ENCODE measurements around the gene LSR.

LSR gene

DNA sequence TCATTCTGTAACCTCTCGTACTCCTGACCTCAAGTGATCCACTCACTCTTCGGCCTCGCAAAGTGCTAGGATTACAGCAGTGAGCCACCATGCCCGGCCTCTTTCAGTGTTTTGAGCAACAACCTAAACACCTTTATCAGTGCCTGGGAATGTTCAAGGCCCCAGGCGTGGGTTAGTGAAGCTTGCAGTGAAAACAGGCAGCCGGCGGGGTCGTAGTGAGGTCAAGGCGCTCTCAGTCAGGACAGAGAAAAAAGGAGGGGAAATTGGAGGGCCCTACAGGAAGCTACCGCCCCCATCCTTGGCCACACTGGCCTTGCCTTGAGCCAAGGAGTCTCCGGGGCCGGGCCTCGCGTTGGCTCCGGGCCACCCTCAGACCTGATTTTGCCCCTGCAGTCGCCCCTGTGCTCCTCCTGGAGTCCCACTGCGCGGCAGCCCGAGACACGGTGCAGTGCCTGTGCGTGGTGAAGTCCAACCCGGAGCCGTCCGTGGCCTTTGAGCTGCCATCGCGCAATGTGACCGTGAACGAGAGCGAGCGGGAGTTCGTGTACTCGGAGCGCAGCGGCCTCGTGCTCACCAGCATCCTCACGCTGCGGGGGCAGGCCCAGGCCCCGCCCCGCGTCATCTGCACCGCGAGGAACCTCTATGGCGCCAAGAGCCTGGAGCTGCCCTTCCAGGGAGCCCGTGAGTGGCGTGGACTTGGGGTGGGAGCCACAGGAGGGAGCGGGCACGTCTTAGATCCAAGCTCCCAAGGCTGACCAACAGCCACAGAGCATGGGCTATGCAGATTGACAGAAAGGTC lies 60.9 kb downstream of the LSR start:
- no peak for TF ChIP-seq ZFX (IDR thresholded peaks at IDR 0.05; ENCODE audit: borderline replicate concordance)
- TF ChIP-seq, protein P1, sequence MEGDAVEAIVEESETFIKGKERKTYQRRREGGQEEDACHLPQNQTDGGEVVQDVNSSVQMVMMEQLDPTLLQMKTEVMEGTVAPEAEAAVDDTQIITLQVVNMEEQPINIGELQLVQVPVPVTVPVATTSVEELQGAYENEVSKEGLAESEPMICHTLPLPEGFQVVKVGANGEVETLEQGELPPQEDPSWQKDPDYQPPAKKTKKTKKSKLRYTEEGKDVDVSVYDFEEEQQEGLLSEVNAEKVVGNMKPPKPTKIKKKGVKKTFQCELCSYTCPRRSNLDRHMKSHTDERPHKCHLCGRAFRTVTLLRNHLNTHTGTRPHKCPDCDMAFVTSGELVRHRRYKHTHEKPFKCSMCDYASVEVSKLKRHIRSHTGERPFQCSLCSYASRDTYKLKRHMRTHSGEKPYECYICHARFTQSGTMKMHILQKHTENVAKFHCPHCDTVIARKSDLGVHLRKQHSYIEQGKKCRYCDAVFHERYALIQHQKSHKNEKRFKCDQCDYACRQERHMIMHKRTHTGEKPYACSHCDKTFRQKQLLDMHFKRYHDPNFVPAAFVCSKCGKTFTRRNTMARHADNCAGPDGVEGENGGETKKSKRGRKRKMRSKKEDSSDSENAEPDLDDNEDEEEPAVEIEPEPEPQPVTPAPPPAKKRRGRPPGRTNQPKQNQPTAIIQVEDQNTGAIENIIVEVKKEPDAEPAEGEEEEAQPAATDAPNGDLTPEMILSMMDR (IDR thresholded peaks at IDR 0.05) = no peak
- H3K27ac ChIP-seq = no peak overlapping the region

DNA sequence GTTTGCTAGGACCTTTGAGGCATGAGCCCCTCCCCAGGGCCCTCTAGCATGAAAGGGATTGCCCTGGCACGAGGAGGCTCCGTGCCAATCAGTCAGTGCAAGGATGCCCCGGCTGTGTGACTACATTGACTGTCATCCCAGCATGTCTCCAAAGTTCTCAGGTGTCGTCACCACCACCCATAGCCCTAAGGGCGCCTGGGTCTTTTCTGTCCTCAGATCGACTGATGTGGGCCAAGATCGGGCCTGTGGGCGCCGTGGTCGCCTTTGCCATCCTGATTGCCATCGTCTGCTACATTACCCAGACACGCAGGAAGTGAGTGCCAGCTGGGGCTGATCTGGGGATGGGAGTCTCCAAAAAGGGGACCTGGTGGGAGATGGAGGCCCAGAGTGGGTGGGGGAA lies 61.5 kb downstream of the LSR start:
- H3K27ac ChIP-seq = no peak overlapping the region
- TF ChIP-seq ZFX (IDR thresholded peaks at IDR 0.05; ENCODE audit: borderline replicate concordance) = no peak
- TF ChIP-seq, protein P1 (IDR thresholded peaks at IDR 0.05) = no peak

DNA sequence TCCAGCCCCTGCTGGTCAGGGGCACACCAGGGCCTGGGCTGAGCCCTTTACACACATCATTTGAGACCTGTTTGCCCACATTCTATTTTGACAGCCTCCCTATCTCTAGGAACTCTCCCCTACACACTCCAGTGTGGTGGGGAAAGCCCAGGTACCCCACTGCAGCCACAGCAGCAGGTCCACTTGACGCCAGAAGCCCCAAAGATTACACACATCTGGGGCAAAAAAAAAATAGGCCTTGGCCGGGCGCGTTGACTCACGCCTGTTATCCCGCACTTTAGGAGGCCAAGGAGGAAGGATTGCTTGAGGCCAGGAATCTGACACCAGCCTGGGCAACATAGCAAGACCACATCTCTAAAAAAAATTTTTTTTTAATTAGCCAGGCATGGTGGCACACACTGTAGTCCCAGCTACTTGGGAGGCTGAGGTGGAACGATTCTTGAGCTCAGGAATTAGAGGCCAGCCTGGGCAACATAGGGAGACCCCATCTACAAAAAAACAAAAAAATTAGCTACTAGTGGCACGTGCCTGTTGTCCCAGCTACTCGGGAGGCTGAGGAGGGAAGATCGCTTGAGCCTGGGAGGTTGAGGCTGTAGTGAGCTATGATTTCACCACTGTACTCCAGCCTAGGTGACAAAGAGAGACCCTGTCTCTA lies 62.1 kb downstream of the LSR start:
- no peak overlapping the region for H3K27ac ChIP-seq
- TF ChIP-seq, protein P1 (IDR thresholded peaks at IDR 0.05) = no peak
- no peak for TF ChIP-seq ZFX (IDR thresholded peaks at IDR 0.05; ENCODE audit: borderline replicate concordance)

- no peak overlapping the region for H3K27ac ChIP-seq
- TF ChIP-seq, protein P1 (IDR thresholded peaks at IDR 0.05) = no peak
- TF ChIP-seq ZFX (IDR thresholded peaks at IDR 0.05; ENCODE audit: borderline replicate concordance) = no peak
These were observed 63.3 kb downstream of the LSR start for GRCh38 chr19:35311901-35312665.

- TF ChIP-seq, protein P1 (IDR thresholded peaks at IDR 0.05) = no peak
- no peak for TF ChIP-seq ZFX (IDR thresholded peaks at IDR 0.05; ENCODE audit: borderline replicate concordance)
These were observed 64.8 kb downstream of the LSR start for GRCh38 chr19:35313587-35313986.

GRCh38 chr19:35314031-35314430 lies 65.2 kb downstream of the LSR start:
- TF ChIP-seq, protein P1 (IDR thresholded peaks at IDR 0.05) = no peak
- no peak overlapping the region for H3K27ac ChIP-seq

More at GRCh38 chr19:35313587-35313986, 64.8 kb downstream of the LSR start:
- H3K27ac ChIP-seq = no peak overlapping the region

Data from 22Rv1 (cell line).